B cell (primary cell): ENCODE results near the gene SLIT3.

ENCODE experiments used
- EZH2 ChIP-seq: IDR thresholded peaks from 2 replicates; pipeline ENCODE4 v1.6.1; 2012; ENCODE audit warnings: borderline replicate concordance, low read depth, mild to moderate bottlenecking, moderate library complexity, low read length; ENCODE audit not compliant: insufficient read depth, poor library complexity, severe bottlenecking
- TF ChIP-seq, protein P1 (sequence below): fragments of 200-600 bp; IDR thresholded peaks from one replicate; pipeline ENCODE4 v1.8.0; 2022; ENCODE audit warnings: antibody characterized with exemption, mild to moderate bottlenecking

DNA sequence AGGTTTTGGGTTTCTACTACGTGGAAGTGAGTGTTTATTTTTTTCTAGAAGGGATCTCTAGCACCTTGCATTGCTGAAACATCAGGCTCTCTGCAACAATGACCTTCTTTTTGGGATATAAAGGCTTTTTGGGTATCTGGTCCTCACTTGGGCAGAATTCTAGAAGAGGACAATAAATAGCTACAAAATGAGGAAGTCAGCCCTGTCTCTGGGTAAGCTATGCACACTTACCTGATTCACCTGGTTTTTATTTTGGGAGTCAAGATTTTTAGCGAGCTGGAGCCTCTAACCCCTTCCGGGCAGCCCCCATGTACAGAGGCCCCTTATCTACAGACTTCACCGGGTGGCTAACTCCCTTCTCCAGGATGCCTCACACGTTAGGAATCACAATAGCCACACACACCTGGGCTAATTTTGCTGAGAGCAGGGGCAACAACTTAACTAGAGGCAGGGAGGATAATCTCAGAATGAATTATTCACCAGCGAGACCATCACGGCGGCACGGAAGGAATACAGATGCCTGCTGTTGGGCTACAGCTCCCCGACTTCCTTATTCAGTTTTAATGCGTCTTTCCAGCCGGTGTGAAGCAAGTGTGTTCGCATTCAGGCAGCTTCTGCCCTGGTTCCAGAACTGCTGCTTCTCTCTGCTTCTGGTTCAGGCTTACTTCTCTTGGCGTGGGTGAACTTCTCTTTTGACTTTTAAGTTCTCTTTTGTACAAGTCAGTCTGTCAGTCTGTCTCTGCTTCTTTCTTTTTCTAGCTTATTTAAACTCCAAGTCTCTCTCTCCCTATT is 380.7 kb downstream of the SLIT3 start:
- TF ChIP-seq, protein P1, sequence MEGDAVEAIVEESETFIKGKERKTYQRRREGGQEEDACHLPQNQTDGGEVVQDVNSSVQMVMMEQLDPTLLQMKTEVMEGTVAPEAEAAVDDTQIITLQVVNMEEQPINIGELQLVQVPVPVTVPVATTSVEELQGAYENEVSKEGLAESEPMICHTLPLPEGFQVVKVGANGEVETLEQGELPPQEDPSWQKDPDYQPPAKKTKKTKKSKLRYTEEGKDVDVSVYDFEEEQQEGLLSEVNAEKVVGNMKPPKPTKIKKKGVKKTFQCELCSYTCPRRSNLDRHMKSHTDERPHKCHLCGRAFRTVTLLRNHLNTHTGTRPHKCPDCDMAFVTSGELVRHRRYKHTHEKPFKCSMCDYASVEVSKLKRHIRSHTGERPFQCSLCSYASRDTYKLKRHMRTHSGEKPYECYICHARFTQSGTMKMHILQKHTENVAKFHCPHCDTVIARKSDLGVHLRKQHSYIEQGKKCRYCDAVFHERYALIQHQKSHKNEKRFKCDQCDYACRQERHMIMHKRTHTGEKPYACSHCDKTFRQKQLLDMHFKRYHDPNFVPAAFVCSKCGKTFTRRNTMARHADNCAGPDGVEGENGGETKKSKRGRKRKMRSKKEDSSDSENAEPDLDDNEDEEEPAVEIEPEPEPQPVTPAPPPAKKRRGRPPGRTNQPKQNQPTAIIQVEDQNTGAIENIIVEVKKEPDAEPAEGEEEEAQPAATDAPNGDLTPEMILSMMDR = no peak
- TF ChIP-seq EZH2 = no peak
